CD4-positive, alpha-beta T cell treated with Interleukin-1 beta for 1 hour (primary cell): ENCODE measurements around the gene HLA-B.

ENCODE experiments used
- DNase-seq, 2 donors: peaks; one replicate each; pipeline ENCODE4 v3.0.0-alpha.2; 2020 to 2022

The HLA-B gene

GRCh38 chr6:31351401-31352309, 5.3 kb downstream of the HLA-B start:
- DNase-seq, result peak; percentile 56 to 63

- DNase-seq, result peak in 1 of 2 donors; percentile 27
Measured at GRCh38 chr6:31351033-31351380, 6.0 kb downstream of the HLA-B start.

GRCh38 chr6:31350196-31351032, 6.6 kb downstream of the HLA-B start:
- peak; percentile 39 to 46 for DNase-seq

- no peak for DNase-seq
Measured at GRCh38 chr6:31349301-31349700, 7.7 kb downstream of the HLA-B start.

GRCh38 chr6:31345026-31345730, 11.8 kb downstream of the HLA-B start:
- no peak for DNase-seq

- DNase-seq, result no peak
Measured at GRCh38 chr6:31340228-31340627, 16.8 kb downstream of the HLA-B start.

GRCh38 chr6:31339210-31339609, 17.8 kb downstream of the HLA-B start:
- no peak for DNase-seq

- DNase-seq, result no peak
Measured at GRCh38 chr6:31336896-31337496, 20.0 kb downstream of the HLA-B start.

GRCh38 chr6:31332637-31333602, 24.1 kb downstream of the HLA-B start:
- DNase-seq, result peak in 1 of 2 donors; percentile 46

- DNase-seq, result no peak
Measured at GRCh38 chr6:31328355-31328960, 28.5 kb downstream of the HLA-B start.

GRCh38 chr6:31321820-31322219, 35.2 kb downstream of the HLA-B start:
- DNase-seq, result peak in 1 of 2 donors; percentile 6

GRCh38 chr6:31321005-31321707, 35.8 kb downstream of the HLA-B start:
- DNase-seq, result no peak

- DNase-seq, result no peak
Measured at GRCh38 chr6:31317036-31317435, 39.9 kb downstream of the HLA-B start.

- no peak for DNase-seq
Measured at GRCh38 chr6:31309641-31310040, 47.3 kb downstream of the HLA-B start.

- no peak for DNase-seq
Measured at GRCh38 chr6:31308845-31309175, 48.2 kb downstream of the HLA-B start.

GRCh38 chr6:31308050-31308844, 48.7 kb downstream of the HLA-B start:
- peak; percentile 67 to 85 for DNase-seq

GRCh38 chr6:31307669-31308049, 49.3 kb downstream of the HLA-B start:
- no peak for DNase-seq

GRCh38 chr6:31305703-31306219, 51.2 kb downstream of the HLA-B start:
- no peak for DNase-seq

- DNase-seq, result no peak
Measured at GRCh38 chr6:31304683-31305082, 52.3 kb downstream of the HLA-B start.
